Testis (tissue), 3 donors: ENCODE data around the gene DEXI. TPM values are rescaled to one million over a fixed set of nuclear protein-coding genes. Genes with fewer than 3 reads are reported as not detected.

Experiments
- DNase-seq: peaks from one replicate; pipeline ENCODE4 v3.0.0-alpha.2; 2019
- H3K27ac ChIP-seq, 2 donors: fragments of 200-600 bp; sonication (generic); one replicate each; pipeline ENCODE4 v1.5.1; 2019
- H3K27me3 ChIP-seq: fragments of 200-600 bp; sonication (generic); one replicate; pipeline ENCODE4 v1.5.1; 2019
- H3K36me3 ChIP-seq: fragments of 200-600 bp; sonication (generic); one replicate; pipeline ENCODE4 v1.5.1; 2017; ENCODE audit warnings: low read depth; ENCODE audit errors: missing control alignments
- H3K4me1 ChIP-seq: fragments of 200-600 bp; sonication (generic); one replicate; pipeline ENCODE4 v1.5.1; 2019
- H3K4me3 ChIP-seq, 2 donors: fragments of 200-600 bp; sonication (generic); one replicate each; pipeline ENCODE4 v1.5.1; 2017 to 2019
- H3K9me3 ChIP-seq: fragments of 200-600 bp; sonication (generic); one replicate; pipeline ENCODE4 v1.5.1; 2017
- CTCF ChIP-seq, 3 experiments: fragments of 450-650 bp in 2 of 3; fragments of 200-600 bp in 1 of 3; sonication (generic) in 1 of 3; IDR thresholded peaks; one replicate each; pipeline ENCODE4 v1.5.1; 2016 to 2019; ENCODE audit warnings: antibody characterized with exemption in 3 of 3, mild to moderate bottlenecking in 2 of 3, moderate library complexity in 1 of 3
- POLR2A ChIP-seq: fragments of 450-650 bp; IDR thresholded peaks from one replicate; pipeline ENCODE4 v1.6.1; 2017; ENCODE audit warnings: antibody characterized with exemption, mild to moderate bottlenecking, moderate library complexity
- WGBS, 2 donors: methylation state at CpG; one replicate each; pipeline ENCODE4 v1.1.5; 2018; 5-methylcytosine and 5-hydroxymethylcytosine counted together
- intact Hi-C: fragments of 100-400 bp; cut with DNase I; formaldehyde crosslinking; loops from one replicate; pipeline ENCODE4 v1.15.1; 2023; ENCODE audit warnings: low total_unique reads
- polyA plus RNA-seq: library from polyadenylated mRNA; stranded (reverse); fragments of 350-450 nt; fragmentation: Illumina TruSeq; extraction: RNeasy Lipid Tissue Mini Kit (QIAGEN cat#74804); gene quantifications from one replicate; pipeline ENCODE4 v1.2.3, GENCODE V29; 2014; ENCODE audit warnings: low read depth, low replicate concordance; ENCODE audit not compliant: insufficient read depth
- total RNA-seq, 2 donors: library from RNA; depleted of rRNA; stranded (reverse); fragments of >200 nt; gene quantifications; one replicate each; pipeline ENCODE4 v1.2.3, GENCODE V29; 2016

The DEXI gene
- total and polyA plus RNA-seq, 3 donors from 2014 or later: 30.0 to 57.4 (median 39.0) TPM

DNA sequence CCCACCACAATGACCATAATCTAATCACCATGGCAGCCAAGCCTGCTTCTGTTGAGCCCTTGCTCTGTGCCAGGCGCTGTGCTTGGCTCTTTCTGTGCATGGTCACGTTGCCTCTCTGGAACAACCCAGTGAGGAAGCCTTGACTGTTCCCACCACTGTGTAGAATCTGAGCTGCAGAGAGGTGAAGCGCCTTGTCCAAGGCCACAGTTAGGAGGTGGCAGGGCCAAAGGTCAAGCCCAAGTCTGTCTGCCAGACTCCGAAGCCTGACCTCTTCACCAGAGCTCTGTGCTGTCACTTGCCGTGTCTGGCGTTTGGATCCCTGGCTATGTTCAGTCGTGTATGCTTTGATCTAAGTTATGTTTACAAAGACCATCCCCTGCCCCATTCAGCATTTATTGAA is 12.6 kb upstream of the DEXI start:
- 91 to 92% methylated on average over 7 of the region's 7 CpGs for WGBS, 2 donors
- Histone ChIP-seq H3K4me1 (peaks cover 3% of the 10 kb centered on the region), H3K9me3 (no peaks in the 10 kb centered on the region), H3K36me3 (no peaks in the 10 kb centered on the region), H3K4me3 (no peak overlapping the region), H3K27ac (no peak overlapping the region), H3K27me3 (no peaks in the 10 kb centered on the region)
- TF ChIP-seq POLR2A (no peak), CTCF (IDR thresholded peaks at IDR 0.05) (no peak)
- intact Hi-C loops: no loop called here
- DNase-seq: no peak

DNA sequence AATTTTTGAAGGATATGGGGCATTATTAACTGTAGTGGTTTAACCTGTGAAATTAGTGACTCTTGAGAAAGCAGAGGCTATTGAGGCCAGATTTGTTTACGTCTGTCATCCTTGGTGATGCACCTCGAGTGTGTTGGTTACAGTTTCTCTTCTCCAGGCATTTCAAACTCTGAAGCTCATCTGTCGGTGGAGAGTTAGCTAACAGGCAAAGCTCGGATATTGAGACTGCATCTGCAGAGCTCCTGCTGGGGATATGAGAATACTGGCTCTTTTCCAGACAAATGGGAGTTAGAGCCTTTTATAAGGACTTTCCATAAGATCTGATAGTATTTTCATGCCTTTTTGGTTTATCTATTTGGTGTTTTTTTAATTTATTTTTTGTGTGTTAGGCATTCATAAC is 8.8 kb upstream of the DEXI start:
- WGBS, 2 donors: 58 to 72% methylated on average over 4 of the region's 4 CpGs
- peaks cover 24% of the 10 kb centered on the region for H3K4me1 ChIP-seq
- H3K4me3 ChIP-seq: no peak overlapping the region
- DNase-seq: no peak
- no peaks in the 10 kb centered on the region for H3K27me3 ChIP-seq
- no peak overlapping the region for H3K27ac ChIP-seq
- intact Hi-C loops: no loop called here
- TF ChIP-seq CTCF (IDR thresholded peaks at IDR 0.05): no peak
- no peak for TF ChIP-seq POLR2A
- H3K36me3 ChIP-seq: no peaks in the 10 kb centered on the region
- no peaks in the 10 kb centered on the region for H3K9me3 ChIP-seq

GRCh38 chr16:10950393-10950792 is 8.1 kb upstream of the DEXI start:
- intact Hi-C loops: no loop called here
- TF ChIP-seq CTCF (IDR thresholded peaks at IDR 0.05): no peak
- TF ChIP-seq POLR2A: no peak
- no peak for DNase-seq
- Histone ChIP-seq H3K27me3 (no peaks in the 10 kb centered on the region), H3K4me3 (no peak overlapping the region), H3K4me1 (peaks cover 31% of the 10 kb centered on the region), H3K27ac (no peak overlapping the region), H3K36me3 (no peaks in the 10 kb centered on the region), H3K9me3 (no peaks in the 10 kb centered on the region)
- WGBS, 2 donors: 56 to 64% methylated on average over 5 of the region's 5 CpGs

GRCh38 chr16:10949424-10949970 is 7.2 kb upstream of the DEXI start:
- H3K4me1 ChIP-seq: peaks cover 34% of the 10 kb centered on the region
- no peak for DNase-seq
- WGBS, 2 donors: 79 to 89% methylated on average over 7 of the region's 7 CpGs

More at GRCh38 chr16:10949424-10949970, 7.2 kb upstream of the DEXI start:
- no peak overlapping the region for H3K27ac ChIP-seq
- no peak for TF ChIP-seq POLR2A
- no peak for TF ChIP-seq CTCF (IDR thresholded peaks at IDR 0.05)
- no peaks in the 10 kb centered on the region for H3K9me3 ChIP-seq
- no peaks in the 10 kb centered on the region for H3K36me3 ChIP-seq
- intact Hi-C loops: no loop called here
- no peak overlapping the region for H3K4me3 ChIP-seq
- H3K27me3 ChIP-seq: no peaks in the 10 kb centered on the region
